ENCODE results near the gene SNAP47.

Gene SNAP47

GRCh38 chr1:227736814-227737432 is 1.7 kb downstream of the SNAP47 start:
- DNase-seq (ENCODE audit: insufficient read length, low spot score) (no peak), FAIRE-seq (no peak)
- TF ChIP-seq TAF1 (IDR thresholded peaks at IDR 0.05; ENCODE audit: low read depth, low read length): no peak
- TF ChIP-seq SPI1 (IDR thresholded peaks at IDR 0.05; ENCODE audit: low read depth, low read length): no peak
- TF ChIP-seq POU2F2 (IDR thresholded peaks at IDR 0.05; ENCODE audit: low read depth, low read length): no peak
- no peak for TF ChIP-seq PAX5 (IDR thresholded peaks at IDR 0.05; ENCODE audit: insufficient read depth, low read length, severe bottlenecking)
- TF ChIP-seq POLR2A (IDR thresholded peaks at IDR 0.05; ENCODE audit: low read depth, low read length): no peak
- no peak for TF ChIP-seq POLR2AphosphoS5 (IDR thresholded peaks at IDR 0.05; ENCODE audit: low read depth, low read length)

DNA sequence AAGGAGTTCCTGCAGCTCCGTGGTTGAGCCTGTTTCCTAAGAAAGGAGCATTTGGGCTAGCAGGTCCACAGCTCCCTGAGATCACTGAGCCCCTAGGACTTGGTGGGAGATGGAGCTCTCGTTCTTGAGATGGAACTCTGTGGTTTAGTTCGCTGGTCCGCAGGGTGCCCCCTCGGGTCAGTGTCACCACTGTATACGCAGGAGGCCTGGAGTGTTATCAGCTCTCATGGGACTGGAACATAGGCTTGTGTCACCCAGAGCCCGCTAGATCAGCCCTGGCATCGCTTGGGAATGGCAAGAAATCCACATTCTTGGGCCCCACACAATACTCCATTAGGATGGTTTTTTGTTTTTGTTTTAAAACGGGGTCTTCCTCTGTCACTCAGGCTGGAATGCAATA is 3.6 kb downstream of the SNAP47 start:
- DNase-seq (ENCODE audit: insufficient read length, low spot score) (no peak), FAIRE-seq (no peak)
- TF ChIP-seq POLR2A (IDR thresholded peaks at IDR 0.05; ENCODE audit: low read depth, low read length) (no peak), POLR2AphosphoS5 (IDR thresholded peaks at IDR 0.05; ENCODE audit: low read depth, low read length) (no peak), TAF1 (IDR thresholded peaks at IDR 0.05; ENCODE audit: low read depth, low read length) (no peak), PAX5 (IDR thresholded peaks at IDR 0.05; ENCODE audit: insufficient read depth, low read length, severe bottlenecking) (no peak), POU2F2 (IDR thresholded peaks at IDR 0.05; ENCODE audit: low read depth, low read length) (no peak), SPI1 (IDR thresholded peaks at IDR 0.05; ENCODE audit: low read depth, low read length) (no peak)

DNA sequence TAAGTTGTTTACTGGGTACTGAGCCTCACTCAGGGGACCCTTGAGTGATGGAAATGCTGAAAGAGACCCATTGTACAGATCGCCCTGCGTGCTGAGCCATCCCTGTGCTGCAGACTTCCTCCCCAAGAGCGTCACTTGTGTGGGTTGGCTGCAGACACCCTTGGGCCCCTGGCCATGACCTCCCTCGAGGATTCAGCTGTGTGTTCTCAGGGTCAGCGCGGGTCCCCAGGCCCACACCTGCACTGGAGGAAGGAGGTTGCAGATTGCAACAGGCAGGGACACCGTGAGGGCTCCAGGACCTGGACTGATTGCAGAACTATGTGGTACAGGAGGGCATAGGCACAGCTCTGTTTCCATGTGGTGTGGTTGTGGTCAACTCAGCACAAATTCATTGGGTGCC is 4.4 kb downstream of the SNAP47 start:
- TF ChIP-seq POU2F2 (IDR thresholded peaks at IDR 0.05; ENCODE audit: low read depth, low read length): no peak
- TF ChIP-seq SPI1 (IDR thresholded peaks at IDR 0.05; ENCODE audit: low read depth, low read length): no peak
- TF ChIP-seq PAX5 (IDR thresholded peaks at IDR 0.05; ENCODE audit: insufficient read depth, low read length, severe bottlenecking): no peak
- TF ChIP-seq POLR2A (IDR thresholded peaks at IDR 0.05; ENCODE audit: low read depth, low read length): no peak
- no peak for TF ChIP-seq POLR2AphosphoS5 (IDR thresholded peaks at IDR 0.05; ENCODE audit: low read depth, low read length)
- TF ChIP-seq TAF1 (IDR thresholded peaks at IDR 0.05; ENCODE audit: low read depth, low read length): no peak
- FAIRE-seq: no peak
- no peak for DNase-seq (ENCODE audit: insufficient read length, low spot score)

GRCh38 chr1:227740401-227740960 is 5.2 kb downstream of the SNAP47 start:
- TF ChIP-seq POLR2AphosphoS5 (IDR thresholded peaks at IDR 0.05; ENCODE audit: low read depth, low read length) (no peak), SPI1 (IDR thresholded peaks at IDR 0.05; ENCODE audit: low read depth, low read length) (no peak), POLR2A (IDR thresholded peaks at IDR 0.05; ENCODE audit: low read depth, low read length) (no peak), PAX5 (IDR thresholded peaks at IDR 0.05; ENCODE audit: insufficient read depth, low read length, severe bottlenecking) (no peak), TAF1 (IDR thresholded peaks at IDR 0.05; ENCODE audit: low read depth, low read length) (no peak), POU2F2 (IDR thresholded peaks at IDR 0.05; ENCODE audit: low read depth, low read length) (no peak)
- no peak for FAIRE-seq
- no peak for DNase-seq (ENCODE audit: insufficient read length, low spot score)

DNA sequence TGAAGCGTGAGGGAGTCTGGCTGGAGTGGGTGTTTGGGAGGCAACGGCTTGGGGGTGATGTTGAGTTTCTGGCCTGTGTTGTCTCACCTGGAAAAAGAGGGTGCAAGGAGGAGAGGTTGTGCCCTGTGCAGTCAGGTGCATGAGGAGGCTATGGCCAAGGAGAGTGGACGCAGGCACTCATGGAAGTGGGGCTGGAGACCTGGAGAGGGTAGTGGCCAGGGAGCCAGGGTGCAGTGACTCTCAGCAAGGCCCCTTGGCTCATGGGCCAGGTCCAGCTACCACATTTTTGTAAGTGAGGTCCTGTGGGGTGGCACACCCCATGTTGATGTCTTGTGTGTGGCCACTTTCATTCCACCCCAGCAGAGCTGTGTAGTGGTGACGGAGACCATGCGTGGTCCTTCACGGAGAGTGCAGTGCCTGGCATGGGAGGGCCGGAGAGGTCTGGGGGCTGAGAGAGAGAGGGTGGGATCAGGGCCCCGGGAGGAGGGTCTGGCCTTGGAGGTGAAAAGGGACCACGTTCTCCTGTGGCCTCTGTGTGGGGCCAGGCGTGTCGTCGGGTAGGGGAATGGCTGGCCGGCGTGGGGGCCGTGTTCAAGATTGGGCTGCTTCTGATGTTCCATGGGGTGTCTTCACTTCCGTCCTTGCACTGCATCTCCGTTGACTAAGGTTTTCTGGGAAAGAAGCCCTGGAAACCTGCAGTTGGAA is 6.1 kb downstream of the SNAP47 start:
- FAIRE-seq (no peak), DNase-seq (ENCODE audit: insufficient read length, low spot score) (no peak)
- TF ChIP-seq TAF1 (IDR thresholded peaks at IDR 0.05; ENCODE audit: low read depth, low read length) (no peak), PAX5 (IDR thresholded peaks at IDR 0.05; ENCODE audit: insufficient read depth, low read length, severe bottlenecking) (no peak), POLR2AphosphoS5 (IDR thresholded peaks at IDR 0.05; ENCODE audit: low read depth, low read length) (no peak), POU2F2 (IDR thresholded peaks at IDR 0.05; ENCODE audit: low read depth, low read length) (no peak), SPI1 (IDR thresholded peaks at IDR 0.05; ENCODE audit: low read depth, low read length) (no peak), POLR2A (IDR thresholded peaks at IDR 0.05; ENCODE audit: low read depth, low read length) (no peak)

- TF ChIP-seq PAX5 (IDR thresholded peaks at IDR 0.05; ENCODE audit: insufficient read depth, low read length, severe bottlenecking) (no peak), SPI1 (IDR thresholded peaks at IDR 0.05; ENCODE audit: low read depth, low read length) (no peak)
- FAIRE-seq (no peak), DNase-seq (ENCODE audit: insufficient read length, low spot score) (no peak)
Observed at GRCh38 chr1:227742738-227743715, 7.8 kb downstream of the SNAP47 start.

DNA sequence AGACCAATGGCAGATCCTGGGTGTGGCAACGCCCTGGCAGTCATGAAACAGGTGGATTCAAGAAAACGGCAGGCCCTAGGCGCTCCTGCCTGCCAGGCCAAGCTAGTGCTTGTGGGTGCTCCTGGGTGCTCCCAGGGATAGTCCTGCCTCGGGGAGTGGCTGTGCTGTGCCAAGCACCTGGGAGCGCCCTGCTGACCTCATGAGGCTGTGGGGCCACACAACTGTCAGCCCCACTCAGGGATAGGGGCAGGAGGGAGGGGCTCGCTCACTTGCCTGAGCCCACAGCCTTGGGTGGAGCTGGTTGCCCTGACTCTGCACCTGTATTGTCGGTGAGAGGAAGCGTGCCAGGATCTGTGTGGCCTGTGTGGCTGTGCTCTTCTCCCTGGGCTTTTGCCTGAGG is 9.4 kb downstream of the SNAP47 start:
- TF ChIP-seq POU2F2 (IDR thresholded peaks at IDR 0.05; ENCODE audit: low read depth, low read length) (no peak), PAX5 (IDR thresholded peaks at IDR 0.05; ENCODE audit: insufficient read depth, low read length, severe bottlenecking) (no peak), SPI1 (IDR thresholded peaks at IDR 0.05; ENCODE audit: low read depth, low read length) (no peak), TAF1 (IDR thresholded peaks at IDR 0.05; ENCODE audit: low read depth, low read length) (no peak), POLR2AphosphoS5 (IDR thresholded peaks at IDR 0.05; ENCODE audit: low read depth, low read length) (no peak), POLR2A (IDR thresholded peaks at IDR 0.05; ENCODE audit: low read depth, low read length) (no peak)
- FAIRE-seq (no peak), DNase-seq (ENCODE audit: insufficient read length, low spot score) (no peak)

- FAIRE-seq (no peak), DNase-seq (ENCODE audit: insufficient read length, low spot score) (no peak)
- TF ChIP-seq POU2F2 (IDR thresholded peaks at IDR 0.05; ENCODE audit: low read depth, low read length) (no peak), TAF1 (IDR thresholded peaks at IDR 0.05; ENCODE audit: low read depth, low read length) (no peak), POLR2AphosphoS5 (IDR thresholded peaks at IDR 0.05; ENCODE audit: low read depth, low read length) (no peak), PAX5 (IDR thresholded peaks at IDR 0.05; ENCODE audit: insufficient read depth, low read length, severe bottlenecking) (no peak), SPI1 (IDR thresholded peaks at IDR 0.05; ENCODE audit: low read depth, low read length) (no peak), POLR2A (IDR thresholded peaks at IDR 0.05; ENCODE audit: low read depth, low read length) (no peak)
Observed at GRCh38 chr1:227745568-227746265, 10.5 kb downstream of the SNAP47 start.

All from GM12891 (cell line).